ENCODE data around the gene RASA4B. TPM values are rescaled to one million over a fixed set of nuclear protein-coding genes. Genes with fewer than 3 reads are reported as not detected.

The RASA4B gene
- polyA plus RNA-seq, 6 donors from 2014 or later = 4.1 to 11.7 (median 5.6) TPM

DNA sequence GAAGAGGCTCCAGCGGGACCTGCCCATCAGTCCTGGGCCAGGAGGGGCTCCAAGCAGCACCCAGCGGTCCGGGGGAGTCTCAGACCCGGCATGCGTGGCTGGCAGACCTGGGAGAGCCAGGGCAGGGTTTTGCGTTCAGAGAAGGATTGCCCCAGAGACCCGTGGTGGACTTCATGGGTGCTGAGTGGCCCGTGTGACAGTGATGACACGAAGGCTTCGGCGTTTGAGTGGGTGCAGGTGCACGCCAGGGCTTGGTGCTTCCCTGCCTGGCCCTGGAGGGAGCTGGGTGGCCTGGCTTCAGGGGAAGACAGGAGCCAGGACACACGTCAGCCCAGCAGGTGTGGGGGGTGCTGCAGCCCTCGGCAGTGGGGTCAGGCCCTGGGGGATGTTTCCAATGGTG lies 70.3 kb downstream of the RASA4B start:
- DNase-seq (no peak), ATAC-seq (ENCODE audit: low read depth in 2 of 2) (no peak)
- H3K27me3 Mint-ChIP-seq = no peaks in the 10 kb centered on the region
- H3K36me3 Mint-ChIP-seq = peaks cover 0 to 15% of the 10 kb centered on the region in 2 donors
- H3K4me1 Mint-ChIP-seq = peaks cover 30 to 50% (median 32%) of the 10 kb centered on the region in 3 donors
- peak overlapping the region in 3 of 6 donors; percentile 6 to 34 (median 11) for H3K27ac Mint-ChIP-seq
- H3K4me3 Mint-ChIP-seq = no peak overlapping the region
- peaks cover 0 to 2% (median 0%) of the 10 kb centered on the region in 7 donors for H3K9me3 Mint-ChIP-seq

DNA sequence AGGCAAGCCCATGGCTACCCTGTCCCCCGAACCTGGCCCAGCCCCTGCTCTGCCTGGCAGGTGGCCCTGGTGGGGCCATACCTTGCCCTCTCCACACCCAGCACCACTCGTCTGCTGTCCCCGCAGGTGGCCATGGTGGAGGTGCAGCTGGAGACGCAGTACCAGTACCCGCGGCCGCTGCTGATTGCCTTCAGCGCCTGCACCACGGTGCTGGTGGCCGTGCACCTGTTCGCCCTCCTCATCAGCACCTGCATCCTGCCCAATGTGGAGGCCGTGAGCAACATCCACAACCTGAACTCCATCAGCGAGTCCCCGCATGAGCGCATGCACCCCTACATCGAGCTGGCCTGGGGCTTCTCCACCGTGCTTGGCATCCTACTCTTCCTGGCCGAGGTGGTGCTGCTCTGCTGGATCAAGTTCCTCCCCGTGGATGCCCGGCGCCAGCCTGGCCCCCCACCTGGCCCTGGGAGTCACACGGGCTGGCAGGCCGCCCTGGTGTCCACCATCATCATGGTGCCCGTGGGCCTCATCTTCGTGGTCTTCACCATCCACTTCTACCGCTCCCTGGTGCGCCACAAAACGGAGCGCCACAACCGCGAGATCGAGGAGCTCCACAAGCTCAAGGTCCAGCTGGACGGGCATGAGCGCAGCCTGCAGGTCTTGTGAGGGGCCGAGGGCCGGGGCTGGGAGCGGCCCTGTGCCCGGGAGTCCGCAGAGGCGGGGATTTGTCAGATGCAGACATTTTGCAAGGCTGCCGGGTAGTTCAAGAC lies 71.0 kb downstream of the RASA4B start:
- peaks cover 0 to 2% (median 0%) of the 10 kb centered on the region in 7 donors for H3K9me3 Mint-ChIP-seq
- H3K4me1 Mint-ChIP-seq = peaks cover 36 to 55% (median 37%) of the 10 kb centered on the region in 3 donors
- no peak for ATAC-seq (ENCODE audit: low read depth in 2 of 2)
- H3K4me3 Mint-ChIP-seq = peak overlapping the region in 3 of 8 donors; percentile 10 to 80 (median 74)
- H3K36me3 Mint-ChIP-seq = peaks cover 0 to 15% of the 10 kb centered on the region in 2 donors
- H3K27ac Mint-ChIP-seq = peak overlapping the region in 2 of 6 donors; percentile 67 to 99
- no peak for DNase-seq
- no peaks in the 10 kb centered on the region for H3K27me3 Mint-ChIP-seq

DNA sequence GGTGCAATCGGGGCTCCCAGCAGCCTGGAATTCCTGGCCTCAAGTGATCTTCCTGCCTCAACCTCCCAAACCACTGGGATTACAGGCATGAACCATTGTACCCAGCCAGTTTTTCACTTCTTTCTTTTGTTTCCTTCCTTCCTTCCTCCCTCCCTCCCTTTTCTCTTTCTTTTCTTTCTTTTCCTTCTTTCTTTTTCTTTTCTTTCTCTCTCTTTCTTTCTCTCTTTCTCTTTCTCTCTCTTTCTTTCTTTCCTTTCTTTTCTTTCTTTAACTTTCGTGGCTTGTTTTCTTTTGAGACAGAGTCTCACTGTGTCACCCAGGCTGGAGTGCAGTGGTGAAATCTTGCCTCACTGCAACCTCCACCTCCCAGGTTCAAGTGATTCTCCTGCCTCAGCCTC lies 71.9 kb downstream of the RASA4B start:
- H3K4me3 Mint-ChIP-seq = peak overlapping the region in 5 of 8 donors; percentile 66 to 80 (median 74)
- H3K27ac Mint-ChIP-seq = peak overlapping the region in 5 of 6 donors; percentile 47 to 99 (median 94)
- no peak for ATAC-seq (ENCODE audit: low read depth in 2 of 2)
- peaks cover 0 to 15% of the 10 kb centered on the region in 2 donors for H3K36me3 Mint-ChIP-seq
- no peaks in the 10 kb centered on the region for H3K27me3 Mint-ChIP-seq
- DNase-seq = no peak
- peaks cover 0 to 2% (median 0%) of the 10 kb centered on the region in 7 donors for H3K9me3 Mint-ChIP-seq
- peaks cover 39 to 58% (median 44%) of the 10 kb centered on the region in 3 donors for H3K4me1 Mint-ChIP-seq

DNA sequence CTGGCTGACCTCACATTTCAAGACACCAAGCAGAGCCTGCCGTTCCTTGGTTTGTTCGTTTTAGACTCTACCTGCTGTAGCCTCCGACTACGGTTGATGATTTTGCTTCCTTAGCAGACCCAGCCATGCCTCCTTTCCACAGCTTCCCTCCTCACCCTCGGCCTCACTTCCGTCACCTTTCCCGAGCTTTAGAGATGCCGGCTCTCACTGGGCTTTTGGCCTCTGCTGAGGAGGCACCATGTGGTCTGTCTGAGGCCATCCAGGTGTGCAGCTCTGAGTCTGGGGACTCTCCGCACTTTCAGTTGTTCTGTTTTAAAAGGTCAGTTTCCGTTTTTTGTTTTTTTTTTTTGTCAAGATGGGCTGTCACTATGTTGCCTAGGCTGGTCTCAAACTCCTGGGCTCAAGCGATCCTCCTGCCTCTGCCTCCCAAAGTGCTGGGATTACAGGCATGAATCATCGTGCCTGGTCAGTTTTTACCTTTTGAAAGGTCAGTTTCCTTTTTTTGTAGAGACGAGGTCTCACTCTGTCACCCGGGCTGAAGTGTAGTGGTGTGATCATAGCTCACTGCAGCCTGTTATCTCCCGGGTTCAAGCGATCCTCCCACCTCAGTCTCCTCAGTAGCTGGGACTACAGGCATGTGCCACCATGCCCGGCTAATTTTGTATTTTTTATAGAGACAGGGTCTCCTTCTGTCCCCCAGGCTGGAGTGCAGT lies 72.5 kb downstream of the RASA4B start:
- H3K9me3 Mint-ChIP-seq = peaks cover 0 to 2% (median 0%) of the 10 kb centered on the region in 7 donors
- peaks cover 0 to 15% of the 10 kb centered on the region in 2 donors for H3K36me3 Mint-ChIP-seq
- H3K4me3 Mint-ChIP-seq = peak overlapping the region; percentile 49 to 88 (median 74)
- H3K4me1 Mint-ChIP-seq = peaks cover 35 to 55% (median 39%) of the 10 kb centered on the region in 3 donors
- peak overlapping the region; percentile 94 to 99 (median 98) for H3K27ac Mint-ChIP-seq
- DNase-seq (peak; percentile 56), ATAC-seq (ENCODE audit: low read depth in 2 of 2) (peak; percentile 18 to 48)
- no peaks in the 10 kb centered on the region for H3K27me3 Mint-ChIP-seq

DNA sequence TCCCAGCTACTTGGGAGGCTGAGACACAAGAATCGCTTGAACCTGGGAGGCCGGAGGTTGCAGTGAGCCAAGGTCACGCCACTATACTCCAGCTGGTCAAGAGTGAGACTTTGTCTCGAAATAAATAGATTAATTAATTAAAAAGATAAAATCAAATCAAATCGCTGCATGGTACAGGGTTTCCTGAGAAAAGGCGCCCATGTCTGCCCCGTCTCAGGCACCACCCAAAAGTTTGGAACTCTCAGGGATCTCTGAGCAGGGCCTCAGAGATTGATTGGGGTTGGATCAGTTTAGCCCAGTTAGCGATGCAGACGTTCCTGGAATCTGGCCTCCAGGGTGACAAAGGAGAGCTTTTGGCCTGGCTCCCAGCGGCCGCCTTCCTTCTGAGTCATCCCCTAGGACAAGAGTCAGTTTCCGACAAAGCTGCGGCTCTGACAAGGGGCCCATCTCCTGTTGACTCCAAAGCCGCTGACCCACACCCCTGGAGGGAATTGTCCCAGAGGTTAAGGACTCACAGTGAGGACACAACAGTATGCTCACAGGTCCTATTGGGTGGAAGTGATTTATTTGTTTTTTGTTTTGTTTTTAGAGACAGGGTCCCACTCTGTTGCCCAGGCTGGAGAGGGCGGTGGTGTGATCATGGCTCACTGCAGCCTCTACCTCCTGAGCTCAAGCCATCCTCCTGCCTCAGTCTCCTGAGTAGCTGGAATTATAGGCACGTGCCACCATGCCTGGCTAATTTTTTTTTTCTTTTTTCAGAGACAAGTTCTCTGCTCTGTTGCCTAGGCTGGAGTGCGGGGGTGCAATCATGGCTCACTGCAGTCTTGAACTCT lies 77.4 kb downstream of the RASA4B start:
- Mint-ChIP-seq H3K9me3 (peaks cover 0 to 2% (median 0%) of the 10 kb centered on the region in 7 donors), H3K36me3 (peaks cover 0 to 13% of the 10 kb centered on the region in 2 donors), H3K4me1 (peaks cover 27 to 68% (median 51%) of the 10 kb centered on the region in 3 donors), H3K27ac (peak overlapping the region in 4 of 6 donors; percentile 24 to 98 (median 78)), H3K4me3 (peak overlapping the region in 2 of 8 donors; percentile 21 to 57), H3K27me3 (no peaks in the 10 kb centered on the region)
- ATAC-seq (ENCODE audit: low read depth in 2 of 2) (no peak), DNase-seq (no peak)

DNA sequence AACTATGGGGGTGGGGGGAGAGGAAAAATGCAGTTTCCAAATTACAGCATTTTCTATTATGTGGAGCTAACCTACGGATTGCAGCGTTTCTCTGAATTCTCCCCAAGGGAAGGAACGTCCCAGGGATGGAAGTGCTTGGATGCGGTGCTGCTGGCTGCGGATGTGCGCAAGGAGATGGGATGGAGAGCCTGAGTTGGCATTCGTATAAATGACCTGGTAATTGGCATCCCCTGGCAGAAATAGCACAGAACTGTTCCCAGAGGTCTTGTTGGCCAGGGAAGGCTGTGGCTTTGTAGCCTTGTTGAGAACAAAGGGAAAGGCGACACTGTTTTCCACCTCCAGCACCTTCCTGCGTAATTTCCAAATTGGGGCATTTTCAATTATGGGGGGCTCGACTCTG lies 81.5 kb downstream of the RASA4B start:
- ATAC-seq (ENCODE audit: low read depth in 2 of 2) (no peak), DNase-seq (no peak)
- peaks cover 0 to 7% of the 10 kb centered on the region in 2 donors for H3K36me3 Mint-ChIP-seq
- H3K9me3 Mint-ChIP-seq = no peaks in the 10 kb centered on the region
- H3K4me1 Mint-ChIP-seq = peaks cover 23 to 64% (median 51%) of the 10 kb centered on the region in 3 donors
- H3K4me3 Mint-ChIP-seq = peak overlapping the region in 7 of 8 donors; percentile 88 to 99 (median 96)
- no peaks in the 10 kb centered on the region for H3K27me3 Mint-ChIP-seq
- peak overlapping the region in 5 of 6 donors; percentile 23 to 100 (median 80) for H3K27ac Mint-ChIP-seq

DNA sequence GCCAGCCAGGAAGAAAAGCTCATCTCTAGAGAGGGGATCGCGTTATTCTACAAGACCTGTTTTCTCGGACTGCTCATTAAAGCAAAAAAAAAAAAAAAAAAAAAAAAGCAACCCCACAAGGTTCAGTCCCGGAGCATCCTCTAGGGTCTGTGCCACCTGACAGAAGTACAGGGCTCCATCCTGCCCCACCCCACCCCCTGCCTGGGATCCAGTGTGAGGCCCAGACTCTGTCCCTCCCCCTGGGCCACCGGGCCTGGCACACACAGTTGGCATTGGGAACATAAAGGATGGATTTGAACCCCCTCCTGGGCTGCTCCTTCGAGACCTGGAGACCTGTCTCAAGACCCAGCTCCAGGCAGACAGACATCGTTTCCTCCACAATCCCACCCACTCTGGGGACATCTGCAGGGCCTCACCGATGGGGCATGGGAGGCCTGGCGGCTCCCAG lies 83.5 kb downstream of the RASA4B start:
- ATAC-seq (ENCODE audit: low read depth in 2 of 2) = peak; percentile 3
- peaks cover 0 to 4% (median 0%) of the 10 kb centered on the region in 7 donors for H3K9me3 Mint-ChIP-seq
- no peaks in the 10 kb centered on the region for H3K27me3 Mint-ChIP-seq
- peaks cover 0 to 7% of the 10 kb centered on the region in 2 donors for H3K36me3 Mint-ChIP-seq
- no peak for DNase-seq
- H3K4me3 Mint-ChIP-seq = peak overlapping the region; percentile 88 to 99 (median 96)
- peaks cover 39 to 73% (median 61%) of the 10 kb centered on the region in 3 donors for H3K4me1 Mint-ChIP-seq
- peak overlapping the region; percentile 95 to 100 (median 98) for H3K27ac Mint-ChIP-seq

DNA sequence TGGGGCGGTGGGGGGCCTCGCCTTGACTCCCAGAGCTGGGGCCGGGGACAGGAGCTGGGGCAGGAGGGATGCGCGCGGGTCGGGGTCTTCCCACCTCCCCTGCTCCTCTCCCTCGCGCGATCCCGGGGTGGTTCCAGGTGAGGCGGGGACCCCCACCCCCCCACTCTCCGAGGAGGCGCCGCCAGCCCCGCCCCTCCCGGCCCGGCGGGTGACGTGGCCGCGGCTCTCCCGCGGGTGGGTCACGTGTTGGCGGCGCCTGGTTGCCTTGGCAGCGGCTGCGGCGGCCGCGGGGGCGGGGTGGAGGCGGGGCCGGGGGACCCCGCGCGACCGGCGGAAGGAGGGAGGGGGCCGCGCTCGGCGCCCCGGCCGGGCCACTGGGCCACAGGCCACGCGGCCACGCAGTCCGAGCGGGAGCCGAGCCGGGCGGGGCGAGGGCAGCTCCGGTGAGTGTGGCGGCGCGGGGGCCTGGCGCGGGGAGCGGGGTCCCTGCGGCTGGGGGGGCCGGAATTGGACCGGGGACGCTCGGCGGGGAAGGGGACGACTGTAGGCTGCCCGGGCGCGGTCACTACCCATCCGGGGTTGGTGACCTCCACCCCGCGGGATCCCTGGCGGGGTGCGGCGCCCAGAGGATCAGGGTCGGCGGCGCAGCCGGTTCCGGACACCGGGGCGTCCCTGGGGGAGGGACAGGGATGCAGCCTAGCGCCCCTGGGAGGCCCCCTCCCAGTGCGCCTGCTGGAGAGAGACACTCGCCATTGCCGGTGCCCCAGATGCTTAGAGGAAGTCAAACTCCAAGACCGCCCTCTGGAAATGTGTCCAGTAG lies 84.1 kb downstream of the RASA4B start, which contains the start of gene ORAI2:
TSS of gene ORAI2 (plus strand) at position 357 of the 820 bp plus-strand sequence. CDS start 5,382 bp downstream, outside the sequence.
- no peaks in the 10 kb centered on the region for H3K27me3 Mint-ChIP-seq
- peaks cover 41 to 78% (median 62%) of the 10 kb centered on the region in 3 donors for H3K4me1 Mint-ChIP-seq
- H3K9me3 Mint-ChIP-seq = peaks cover 0 to 4% (median 0%) of the 10 kb centered on the region in 7 donors
- H3K36me3 Mint-ChIP-seq = peaks cover 0 to 7% of the 10 kb centered on the region in 2 donors
- ATAC-seq (ENCODE audit: low read depth in 2 of 2) (peak; percentile 63 to 71), DNase-seq (peak; percentile 88)
- peak within 1 kb of the TSS; percentile 88 to 99 (median 96) for H3K4me3 Mint-ChIP-seq
- peak within 1 kb of the TSS; percentile 95 to 100 (median 99) for H3K27ac Mint-ChIP-seq

Other genes with a start within 250 kb of the RASA4B start
- gene SH2B2, start 230.9 kb downstream of the RASA4B start, polyA plus RNA-seq (ENCODE audit: low read depth in 6 of 6) = 10 to 100 TPM; 15.4 to 78.4 (median 27.2) TPM
- under 1 TPM in 3 of 6 donors, not detected in 3; 0.18 to 0.41 (median 0.20) TPM for gene SPDYE6, start 161.3 kb downstream of the RASA4B start, polyA plus RNA-seq (ENCODE audit: low read depth in 6 of 6)
- 10 to 100 TPM; 13.1 to 28.6 (median 17.4) TPM for gene PRKRIP1, start 121.4 kb downstream of the RASA4B start, polyA plus RNA-seq (ENCODE audit: low read depth in 6 of 6)
- gene ORAI2, start 84.2 kb downstream of the RASA4B start, polyA plus RNA-seq (ENCODE audit: low read depth in 6 of 6) = 100 to 1,000 TPM; 236 to 340 (median 260) TPM
- 10 to 100 TPM; 12.4 to 23.5 (median 19.0) TPM for gene ALKBH4, start 52.9 kb downstream of the RASA4B start, polyA plus RNA-seq (ENCODE audit: low read depth in 6 of 6)
- gene LRWD1, start 52.8 kb downstream of the RASA4B start, polyA plus RNA-seq (ENCODE audit: low read depth in 6 of 6) = 10 to 100 TPM in 5 of 6 donors, 1 to 10 TPM in 1; 6.9 to 22.1 (median 17.3) TPM
- gene POLR2J, start 38.9 kb downstream of the RASA4B start, polyA plus RNA-seq (ENCODE audit: low read depth in 6 of 6) = 100 to 1,000 TPM in 3 of 6 donors, 10 to 100 TPM in 3; 65.4 to 149 (median 107) TPM
- 1 to 10 TPM; 1.2 to 7.3 (median 2.5) TPM for gene UPK3BL2, start 25.9 kb upstream of the RASA4B start, polyA plus RNA-seq (ENCODE audit: low read depth in 6 of 6)
- gene SPDYE2, start 33.4 kb upstream of the RASA4B start, polyA plus RNA-seq (ENCODE audit: low read depth in 6 of 6) = under 1 TPM in 5 of 6 donors, not detected in 1; 0.30 to 0.96 (median 0.55) TPM
- 10 to 100 TPM in 5 of 6 donors, 1 to 10 TPM in 1; 6.6 to 64.7 (median 33.3) TPM for gene POLR2J3, start 54.8 kb upstream of the RASA4B start, polyA plus RNA-seq (ENCODE audit: low read depth in 6 of 6)
- 10 to 100 TPM in 4 of 6 donors, 1 to 10 TPM in 2; 5.9 to 24.9 (median 14.3) TPM for gene RASA4, start 99.0 kb upstream of the RASA4B start, polyA plus RNA-seq (ENCODE audit: low read depth in 6 of 6)
- gene UPK3BL1, start 125.0 kb upstream of the RASA4B start, polyA plus RNA-seq (ENCODE audit: low read depth in 6 of 6) = 10 to 100 TPM in 5 of 6 donors, 1 to 10 TPM in 1; 8.6 to 29.8 (median 23.3) TPM
- gene SPDYE2B, start 132.5 kb upstream of the RASA4B start, polyA plus RNA-seq (ENCODE audit: low read depth in 6 of 6) = under 1 TPM in 3 of 6 donors, not detected in 3; 0.30 to 0.43 (median 0.42) TPM
- gene POLR2J2, start 153.9 kb upstream of the RASA4B start, polyA plus RNA-seq (ENCODE audit: low read depth in 6 of 6) = 1 to 10 TPM in 5 of 6 donors, under 1 TPM in 1; 0.76 to 6.2 (median 2.7) TPM
- 10 to 100 TPM in 1 of 6 donors, 1 to 10 TPM in 5; 4.7 to 11.2 (median 6.3) TPM for gene FAM185A, start 231.2 kb upstream of the RASA4B start, polyA plus RNA-seq (ENCODE audit: low read depth in 6 of 6)